Heart left ventricle (tissue), 13 donors: ENCODE data around the gene PRSS57.

ENCODE experiments used
- CTCF ChIP-seq, 12 donors: fragments of 200-600 bp; sonication (generic) in 4 of 12; IDR thresholded peaks; one replicate each; pipeline versions ENCODE4 v1.5.0 to v1.8.0; 2018 to 2022; ENCODE audit warnings: antibody characterized with exemption in 12 of 12, mild to moderate bottlenecking in 5 of 12
- POLR2A ChIP-seq, 2 donors: fragments of 450-650 bp; IDR thresholded peaks; one replicate each; pipeline ENCODE4 v1.6.1; 2017; ENCODE audit warnings: antibody characterized with exemption in 2 of 2, mild to moderate bottlenecking in 2 of 2, moderate library complexity in 2 of 2
- donor health status: ischemic (EF 13 %, LVEDD 7.1; RV severe dilation, severe dysfunction).
- donor health status: DM: no; HTN: yes; CAD: no.
- donor health status: DM: no; HTN: no; CAD: no.
- donor health status: ischemic (EF 25% LVEDD 6.9; RV normal size, moderate dysfunction).
- donor health status: ischemic (EF 25% LVEDD 5.7; RV mildly dilated, moderate dysfunction).
- donor health status: ischemic (EF 35%, LVEDD 5.7; RV mildly dilated, moderate dysfunction).
- donor health status: nonischemic (EF 11% LVEDD 7.7; RV severe dilation, severe dysfunction).
- donor health status: DM: yes; HTN: yes; CAD: no.
- donor health status: PGD.
- donor health status: ischemic (EF 29% LVEDD 5.4; RV normal size, mild dysfunction).
- donor health status: nonischemic (EF 23%, LVEDD 6.1; RV moderate dilation, normal function).

- no peak for TF ChIP-seq CTCF (IDR thresholded peaks at IDR 0.05)
- no peak for TF ChIP-seq POLR2A (IDR thresholded peaks at IDR 0.05)
Measured at GRCh38 chr19:658916-659839, 36.1 kb downstream of the PRSS57 start.
